HG03521 (cell line): ENCODE results near the gene CREBBP.

Experiments used
- ATAC-seq: cut with Tn5 transposase; IDR thresholded peaks from one replicate; pipeline ENCODE4 v1.9.1; 2021; ENCODE audit warnings: mild to moderate bottlenecking, moderate library complexity; ENCODE audit not compliant: unreplicated experiment

Gene CREBBP

GRCh38 chr16:3825103-3825502 is 55.4 kb downstream of the CREBBP start:
- ATAC-seq, result no peak

DNA sequence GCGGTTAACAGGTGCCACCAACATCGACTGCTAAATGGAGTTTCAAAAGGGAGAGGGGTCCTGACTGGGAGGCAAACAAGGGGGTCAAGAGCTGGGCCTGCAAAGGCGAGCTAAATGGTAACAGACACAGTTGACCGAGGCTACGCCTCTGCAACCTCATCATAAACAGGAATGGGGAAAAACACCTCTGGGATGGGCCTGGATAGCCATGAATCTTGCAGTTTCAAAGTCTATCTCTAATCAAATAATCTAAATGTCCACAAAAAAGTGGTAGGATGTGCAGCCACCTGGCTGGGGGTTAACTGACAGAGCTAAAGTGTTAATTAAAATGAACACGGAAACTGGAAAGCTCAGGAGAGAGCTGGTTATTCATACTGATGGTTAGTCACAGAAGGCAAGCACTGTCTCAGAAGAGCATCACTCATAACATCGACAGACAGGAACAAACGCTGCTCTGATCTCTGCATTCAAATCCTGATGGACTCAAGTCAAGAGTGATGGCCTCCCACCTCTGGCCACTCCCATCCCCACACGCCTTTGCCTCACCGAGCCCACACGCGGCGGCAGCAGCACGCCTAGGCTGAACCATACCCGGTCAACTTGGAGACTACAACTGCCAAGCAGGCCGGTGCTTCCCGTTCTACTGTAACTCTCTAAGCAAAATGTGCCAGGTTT is 56.3 kb downstream of the CREBBP start:
- no peak for ATAC-seq

DNA sequence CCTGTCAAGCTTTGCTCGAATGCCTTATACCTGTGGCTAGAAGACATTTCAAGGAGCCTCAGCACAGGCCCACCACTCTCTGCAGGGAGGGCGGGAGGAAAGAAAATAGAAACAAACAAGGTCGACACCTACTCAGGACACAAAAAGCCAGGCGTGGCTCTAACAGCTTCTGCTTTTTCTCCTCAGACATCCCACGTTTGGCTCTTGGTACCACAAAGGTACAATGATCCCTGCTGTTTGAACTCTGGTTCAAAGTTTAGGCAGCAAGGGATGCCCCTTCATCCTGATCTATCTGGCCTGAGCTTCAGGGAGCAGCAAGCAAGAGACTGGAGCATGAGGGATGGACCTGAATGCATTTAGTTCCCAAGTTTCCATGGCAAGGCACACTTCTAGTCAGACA is 57.1 kb downstream of the CREBBP start:
- ATAC-seq, result no peak

GRCh38 chr16:3822366-3823045 is 58.0 kb downstream of the CREBBP start:
- ATAC-seq, result no peak

DNA sequence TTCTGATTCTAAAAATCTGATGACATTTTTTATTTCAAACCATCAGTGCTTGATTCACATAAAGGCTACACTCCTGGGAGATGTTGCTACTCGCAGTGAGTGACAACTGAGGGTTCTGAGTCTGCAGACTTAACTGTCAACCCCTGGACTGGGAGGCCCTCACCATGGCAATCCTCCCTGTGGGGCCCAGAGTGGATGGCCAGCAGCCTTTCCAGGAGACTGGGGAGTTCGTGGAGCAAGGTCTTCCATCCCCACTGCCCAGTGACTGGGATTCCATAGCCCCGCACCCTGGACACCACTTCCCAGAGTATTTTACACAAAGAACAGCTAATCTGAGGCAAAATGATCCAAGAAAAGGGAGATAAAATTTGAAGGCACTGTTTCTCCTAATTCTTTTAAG is 59.3 kb downstream of the CREBBP start:
- no peak for ATAC-seq

DNA sequence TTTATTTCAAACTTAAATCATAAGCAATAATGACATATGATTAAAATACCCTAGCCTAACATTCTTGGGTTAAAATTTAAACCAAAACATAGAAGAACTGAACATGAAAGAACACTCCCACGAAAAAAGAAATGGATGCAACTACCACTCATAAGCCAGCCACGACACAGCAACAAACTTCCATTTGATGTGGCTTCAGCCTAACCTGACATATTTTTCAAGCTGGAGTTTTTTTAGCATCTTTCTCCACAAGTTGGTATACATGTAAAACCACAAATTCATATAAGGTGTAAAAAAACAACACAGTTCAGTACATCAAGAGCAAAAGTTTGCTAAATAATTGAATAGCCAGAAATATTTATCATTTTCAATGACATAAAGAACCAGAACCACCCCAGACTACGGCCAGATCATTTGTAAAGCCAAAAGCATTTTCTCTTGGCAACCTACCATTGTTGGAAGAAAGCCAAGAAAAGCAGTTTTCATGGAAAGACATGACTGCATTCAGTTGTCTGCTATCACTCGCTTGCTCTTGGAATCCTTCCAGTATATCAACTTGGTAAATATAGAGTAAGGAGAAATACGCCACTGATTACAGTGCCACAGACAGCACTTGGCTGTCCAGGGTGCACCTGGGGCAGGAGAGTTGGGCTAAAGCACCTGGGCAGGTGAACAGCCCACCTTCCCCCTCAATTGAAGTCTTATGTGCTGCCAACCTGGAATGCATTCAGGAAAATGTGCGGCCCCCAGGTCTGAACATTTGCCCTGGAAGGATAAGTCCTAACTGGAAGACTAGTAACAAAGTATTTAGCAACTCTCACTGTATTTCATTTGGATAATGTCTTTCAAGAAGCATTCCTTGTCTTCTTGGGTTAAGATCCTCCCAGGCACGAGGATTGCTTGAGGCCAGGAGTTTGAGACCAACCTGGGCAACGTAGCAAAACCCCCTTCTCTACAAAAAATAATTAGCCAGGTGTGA is 60.5 kb downstream of the CREBBP start:
- ATAC-seq, result no peak

- no peak for ATAC-seq
Measured at GRCh38 chr16:3819175-3819527, 61.4 kb downstream of the CREBBP start.

DNA sequence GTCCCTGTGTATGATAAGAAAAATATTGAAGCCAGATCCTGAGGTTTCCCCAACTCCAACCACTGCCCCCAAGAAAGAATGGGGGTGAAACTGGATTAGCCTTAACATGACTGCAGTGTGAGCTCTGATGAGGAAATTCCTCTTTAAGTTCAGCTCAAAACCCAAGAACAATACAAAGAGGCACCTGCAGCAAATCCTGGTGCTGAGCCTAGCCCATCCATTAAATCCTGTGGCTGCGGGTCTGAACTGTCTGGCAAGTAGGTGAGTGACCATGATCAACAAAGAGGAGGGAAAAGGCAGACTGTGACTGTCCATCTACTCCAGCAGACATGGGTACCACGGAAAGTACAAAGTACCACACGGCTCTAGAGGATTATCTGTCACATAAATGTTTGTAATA is 64.2 kb downstream of the CREBBP start:
- ATAC-seq, result no peak

DNA sequence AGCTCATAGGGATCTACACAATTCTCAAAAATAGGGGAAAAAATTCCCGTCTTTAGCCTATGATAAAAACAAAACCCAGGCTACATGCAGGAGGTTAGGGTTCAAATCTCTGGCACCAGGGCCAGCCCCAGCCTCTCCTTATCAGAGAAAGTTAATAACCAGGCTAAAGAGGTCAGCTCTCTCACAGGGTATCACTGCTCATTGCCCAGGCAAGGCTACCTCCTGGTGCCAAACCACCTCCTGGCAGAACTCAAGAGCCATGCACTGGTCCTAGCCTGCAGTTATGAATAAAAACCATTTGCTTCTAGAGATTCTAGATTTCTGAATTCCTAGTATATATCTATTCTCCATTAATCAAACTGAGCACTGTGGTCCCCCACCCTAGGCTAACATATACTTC is 65.8 kb downstream of the CREBBP start:
- ATAC-seq, result no peak

DNA sequence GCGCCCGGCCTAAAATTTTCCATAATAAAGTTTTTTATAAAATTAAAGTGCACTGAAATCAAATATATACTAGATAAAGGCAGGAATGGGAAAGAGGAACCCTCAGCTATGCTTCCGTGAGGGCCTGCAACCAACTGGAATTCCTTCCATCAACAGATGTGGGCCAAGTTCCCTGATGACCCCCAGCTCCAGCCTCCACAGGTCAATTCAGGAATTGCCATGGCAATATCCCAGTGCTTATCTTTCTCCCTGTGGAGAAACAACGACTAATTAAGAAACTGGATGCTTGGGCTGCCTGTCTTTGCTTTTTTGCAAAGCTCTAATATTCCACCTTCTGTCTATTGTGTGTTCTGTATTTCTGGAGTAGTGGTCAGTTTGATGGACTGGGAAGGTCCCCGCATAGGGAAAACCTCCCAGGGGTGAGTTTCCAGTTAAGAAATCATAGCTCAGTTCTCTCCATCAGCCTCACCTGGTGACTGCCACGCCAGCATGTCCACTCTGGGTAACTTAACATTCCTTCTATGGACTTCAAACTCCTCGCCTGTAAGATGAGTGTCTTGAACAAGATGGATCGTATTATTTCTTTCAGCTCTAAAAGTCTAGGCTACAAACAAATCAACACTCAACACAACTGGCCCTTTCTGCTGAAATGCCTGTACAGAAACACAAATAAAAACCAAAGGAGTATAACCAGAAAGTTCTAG is 67.9 kb downstream of the CREBBP start:
- ATAC-seq, result no peak

DNA sequence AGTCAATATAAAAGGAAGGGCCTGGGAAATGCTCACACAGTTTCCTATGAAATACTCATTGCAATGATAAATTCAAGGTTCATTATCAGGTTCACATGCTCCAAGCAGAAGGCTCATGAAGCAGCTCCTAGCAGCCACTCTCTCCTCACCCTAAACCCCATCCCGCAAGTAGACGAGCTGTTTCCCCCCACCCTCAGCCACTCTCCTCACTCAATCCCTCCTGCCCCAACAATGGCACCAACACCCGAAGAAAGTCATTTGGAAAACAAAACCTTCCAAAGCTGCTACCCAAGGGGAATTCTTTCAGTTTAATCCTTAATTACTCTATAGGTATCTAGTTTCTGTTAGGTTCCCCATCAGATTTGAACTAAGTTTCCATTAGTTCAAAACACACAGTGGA is 69.7 kb downstream of the CREBBP start:
- no peak for ATAC-seq

DNA sequence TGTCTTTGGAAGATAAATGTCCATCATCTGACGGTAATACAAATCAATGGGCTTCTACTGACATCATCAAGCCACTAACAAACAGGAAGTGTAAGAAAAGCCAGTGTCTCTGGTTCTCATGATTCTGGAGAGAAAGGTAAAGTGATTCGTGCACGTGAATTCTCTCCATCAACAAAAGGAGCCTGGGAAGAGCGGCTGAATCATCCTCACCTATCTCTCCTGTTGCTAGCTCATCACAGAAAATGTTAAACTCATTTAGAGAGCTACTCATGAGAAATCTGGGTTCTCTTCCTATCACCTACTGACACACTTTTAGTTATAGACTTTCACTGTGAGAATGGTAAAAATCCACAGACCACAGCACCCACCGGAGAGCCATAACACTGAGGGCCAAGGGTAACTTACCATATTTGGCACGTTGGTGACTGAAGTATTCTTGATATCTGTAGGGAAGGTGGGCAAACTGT is 70.3 kb downstream of the CREBBP start:
- ATAC-seq, result no peak

DNA sequence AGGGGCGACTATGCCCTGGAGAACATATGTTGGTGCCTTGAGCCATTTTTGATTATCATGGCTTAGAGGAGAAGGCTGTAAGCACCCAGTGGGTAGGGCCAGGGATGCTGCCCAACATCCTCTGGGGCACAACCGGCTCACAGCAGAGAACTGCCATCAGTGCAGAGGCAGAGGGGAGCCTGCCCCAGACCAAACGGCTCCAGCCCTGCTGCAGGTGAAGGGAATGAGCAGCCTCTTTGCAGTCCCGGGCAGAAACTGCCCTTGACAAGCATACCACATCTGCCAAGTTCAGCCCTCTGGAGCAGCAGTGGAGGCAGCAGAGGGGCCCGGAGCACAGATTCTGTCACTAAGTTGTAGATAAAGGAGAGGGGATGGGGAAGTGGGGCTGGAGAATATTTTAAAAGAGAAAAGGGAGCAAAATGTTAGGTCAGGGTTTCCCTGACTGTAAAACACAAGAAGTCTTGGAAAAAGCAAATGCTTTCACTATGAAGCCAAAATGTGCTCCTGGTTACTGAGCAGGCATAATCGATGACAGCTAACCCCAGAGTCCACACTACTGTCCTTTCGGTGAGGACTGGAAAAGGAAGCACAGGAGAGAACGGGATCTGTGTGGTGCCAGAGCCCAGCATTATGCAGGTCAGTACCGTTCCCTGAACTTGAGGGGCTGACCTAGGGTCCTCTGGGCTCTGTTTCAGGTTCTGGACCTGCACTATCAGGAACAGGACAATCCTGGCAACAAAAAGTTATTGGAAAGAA is 72.0 kb downstream of the CREBBP start:
- ATAC-seq, result no peak

DNA sequence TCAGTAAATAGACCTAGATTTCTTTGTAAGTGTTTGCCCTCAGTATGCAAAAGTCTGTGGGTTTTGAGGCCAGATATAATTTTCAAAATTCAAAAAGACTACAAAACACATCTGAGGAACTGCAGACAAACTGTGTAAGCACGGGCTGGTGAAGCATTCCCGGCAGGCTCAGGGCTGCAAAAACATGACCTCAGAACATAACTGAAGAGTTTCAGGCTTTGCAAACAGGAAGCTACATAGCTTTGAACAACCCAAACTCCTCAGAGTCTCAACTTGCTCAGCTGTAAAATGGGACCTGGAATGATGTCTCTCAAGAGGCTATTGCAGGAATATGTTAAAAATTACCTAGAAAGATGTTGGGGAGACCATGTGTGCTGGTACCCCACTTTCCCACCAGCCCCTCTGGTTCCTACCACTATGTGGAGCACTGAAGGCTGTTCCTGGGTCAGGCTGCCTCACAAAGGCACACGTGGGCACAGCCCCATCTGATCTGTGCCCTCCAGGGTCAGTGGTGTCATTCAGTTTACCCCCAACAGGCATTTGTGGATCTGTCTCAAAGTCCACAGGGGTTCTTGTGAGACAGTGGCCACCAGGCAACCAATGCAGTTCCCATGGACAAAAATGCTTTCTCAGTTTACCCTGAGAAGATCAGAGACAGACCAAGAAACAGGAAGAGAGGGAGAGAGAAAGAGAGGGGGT is 72.9 kb downstream of the CREBBP start:
- no peak for ATAC-seq

DNA sequence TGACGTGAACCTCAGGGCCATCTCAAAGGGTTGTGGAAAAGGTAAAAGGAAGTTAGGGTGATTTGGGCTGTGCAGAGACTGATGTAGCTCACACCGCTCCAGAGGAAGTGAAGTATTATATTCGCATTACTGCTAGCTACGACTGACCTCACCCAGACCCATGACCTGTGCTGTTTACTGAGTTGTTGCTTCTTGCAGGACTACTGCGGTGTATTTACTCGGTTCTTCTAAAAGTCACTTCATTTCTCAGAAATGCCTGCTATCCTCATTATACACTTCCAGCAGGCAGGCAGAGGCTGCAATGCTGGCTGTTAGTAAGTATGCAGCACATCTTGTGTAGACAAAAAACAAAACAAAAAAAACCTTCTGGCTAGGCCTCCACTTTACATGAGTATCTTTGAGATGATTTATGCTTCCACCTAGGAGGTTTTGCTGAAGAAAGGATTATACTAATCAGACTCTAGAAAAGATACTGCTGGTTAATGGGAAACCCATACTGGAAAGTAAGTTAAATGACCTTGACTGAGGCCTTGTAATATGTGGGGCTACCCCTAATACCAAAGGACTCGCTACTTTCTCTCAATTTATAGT is 76.0 kb downstream of the CREBBP start:
- no peak for ATAC-seq

GRCh38 chr16:3800477-3801270 is 79.8 kb downstream of the CREBBP start:
- ATAC-seq, result no peak

GRCh38 chr16:3800019-3800418 is 80.5 kb downstream of the CREBBP start:
- ATAC-seq, result no peak

DNA sequence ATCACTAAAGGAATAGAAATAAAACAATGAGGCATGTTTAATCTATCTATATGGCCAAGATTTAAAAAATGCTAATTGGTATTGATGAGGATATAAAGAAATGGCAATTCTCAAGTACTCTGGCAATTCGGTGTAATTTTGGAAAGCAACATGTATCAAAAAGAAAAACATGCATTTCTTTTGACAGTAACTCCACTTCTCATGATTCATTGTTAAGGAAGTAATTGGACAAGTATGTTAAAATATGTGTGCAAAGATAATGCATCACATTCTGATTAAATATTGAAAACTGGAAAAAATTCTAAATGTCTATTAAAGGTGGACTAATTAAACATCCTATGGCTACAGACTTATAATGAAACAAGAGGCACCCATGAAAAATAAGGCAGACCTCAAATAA is 81.2 kb downstream of the CREBBP start:
- no peak for ATAC-seq

- no peak for ATAC-seq
Measured at GRCh38 chr16:3798838-3799237, 81.7 kb downstream of the CREBBP start.
